Left cardiac atrium (tissue), 4 donors: ENCODE results near the gene CLEC2A. TPM values are rescaled to one million over a fixed set of nuclear protein-coding genes. Genes with fewer than 3 reads are reported as not detected.
"Not testable (repeated sequence)": the region's sequence is repeated elsewhere in the genome, so short reads cannot be mapped to it uniquely, and the experiment has no call there.

ENCODE experiments used
- ATAC-seq, 2 donors: fragments of 200-7000 bp; cut with Tn5 transposase; one replicate each; pipeline ENCODE4 v1.9.1; 2020; ENCODE audit warnings: mild to moderate bottlenecking in 2 of 2, moderate library complexity in 2 of 2
- DNase-seq: peaks from one replicate; pipeline ENCODE4 v3.0.0-alpha.2; 2020
- intact Hi-C, 2 donors: fragments of 100-400 bp; cut with DNase I; formaldehyde crosslinking; loops; one replicate each; pipeline versions ENCODE4 v1.14.1 to v1.15.1; 2022 to 2023
- long read RNA-seq: library from polyadenylated mRNA; unstranded; transcript quantifications from one replicate; pipeline ENCODE4 v2.0.0, GENCODE V29; 2021
- total RNA-seq, 2 donors: library from RNA; stranded (reverse); fragmentation: NEBNext Ultra II Directional; extraction: Animal tissue kit (Norgen Biotek cat#: 25700); gene quantifications; one replicate each; pipeline ENCODE4 v1.2.1, GENCODE V29; 2021
- donor health status: DM: no; HTN: yes; CAD: no.
- donor health status: DM: no; HTN: yes; CAD: no; lungs with severe emphysema.
- donor health status: DM: yes; HTN: yes; CAD: no.
- donor health status: Dilated cardiomyopathy.

The CLEC2A gene
- not detected for total RNA-seq
- long read RNA-seq = 0 reads

GRCh38 chr12:9932270-9932669 is at the start of gene CLEC2A:
TSS of gene CLEC2A (minus strand) at chr12:9932370. CDS start at chr12:9932329, 41 bp downstream.
- intact Hi-C loops = no loop called here
- ATAC-seq (no peak), DNase-seq (no peak)

GRCh38 chr12:9980126-9980525 is 48.0 kb upstream of the CLEC2A start:
- intact Hi-C loops = no loop called here
- DNase-seq = no peak

GRCh38 chr12:9977916-9978315 is 45.7 kb upstream of the CLEC2A start:
- intact Hi-C loops = no loop called here
- no peak for ATAC-seq

More at GRCh38 chr12:9980126-9980525, 48.0 kb upstream of the CLEC2A start:
- ATAC-seq = no peak

GRCh38 chr12:9976626-9977025 is 44.5 kb upstream of the CLEC2A start:
- ATAC-seq, DNase-seq, intact Hi-C loops: not testable (repeated sequence)

More at GRCh38 chr12:9977916-9978315, 45.7 kb upstream of the CLEC2A start:
- DNase-seq = no peak

GRCh38 chr12:9975614-9976013 is 43.4 kb upstream of the CLEC2A start:
- intact Hi-C loops = no loop called here
- no peak for ATAC-seq
- DNase-seq = no peak

GRCh38 chr12:9974731-9975130 is 42.6 kb upstream of the CLEC2A start:
- DNase-seq, intact Hi-C loops, ATAC-seq: not testable (repeated sequence)

GRCh38 chr12:9973949-9974348 is 41.8 kb upstream of the CLEC2A start:
- intact Hi-C loops = no loop called here
- DNase-seq (no peak), ATAC-seq (no peak)

- intact Hi-C loops = no loop called here
- ATAC-seq (no peak), DNase-seq (no peak)
Measured at GRCh38 chr12:9971181-9971580, 39.0 kb upstream of the CLEC2A start, which contains the start of gene CLEC12A. TSS of gene CLEC12A (plus strand) at chr12:9971409. CDS start at chr12:9971597, 188 bp downstream.

DNA sequence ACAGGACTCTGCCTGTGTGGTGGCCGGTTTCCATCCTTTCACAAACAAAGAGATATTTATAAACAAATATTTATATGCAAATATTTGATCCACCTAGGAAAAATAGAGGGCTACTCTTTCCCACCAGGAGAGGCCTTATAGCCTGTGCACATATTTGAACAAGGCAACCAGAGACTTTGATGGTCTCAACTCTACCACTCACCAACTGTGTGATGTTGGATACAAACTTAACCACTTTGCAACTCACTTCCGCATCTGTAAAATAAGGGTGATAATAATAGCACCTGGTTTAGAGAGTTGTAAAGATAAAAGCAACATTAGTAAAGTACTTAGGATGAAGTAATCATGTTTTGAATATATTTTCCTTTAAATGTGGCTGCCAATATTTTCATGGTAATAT is 37.5 kb upstream of the CLEC2A start:
- no peak for ATAC-seq
- intact Hi-C loops = no loop called here

DNA sequence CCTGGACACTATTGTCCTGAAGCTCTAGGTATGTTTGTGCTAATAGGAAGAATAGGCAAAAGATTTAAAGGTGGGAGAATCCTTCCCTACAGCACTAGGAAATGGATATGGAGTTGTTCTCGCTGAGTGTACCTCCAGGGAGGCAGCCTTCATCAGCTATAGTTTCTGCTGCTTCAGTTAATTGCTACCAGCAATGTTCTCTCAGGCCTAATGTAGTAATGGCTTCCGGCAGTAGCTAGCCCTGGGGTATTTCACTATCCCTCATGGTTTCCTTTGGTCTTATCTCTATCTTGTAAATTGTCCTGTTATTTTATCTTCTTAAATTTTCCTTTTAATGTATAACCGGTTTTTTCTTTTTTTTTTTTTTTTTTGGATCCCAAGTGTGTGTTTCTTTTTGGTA is 29.7 kb upstream of the CLEC2A start:
- ATAC-seq (no peak), DNase-seq (no peak)
- intact Hi-C loops = no loop called here

More for the DNA sequence above, 37.5 kb upstream of the CLEC2A start:
- no peak for DNase-seq

DNA sequence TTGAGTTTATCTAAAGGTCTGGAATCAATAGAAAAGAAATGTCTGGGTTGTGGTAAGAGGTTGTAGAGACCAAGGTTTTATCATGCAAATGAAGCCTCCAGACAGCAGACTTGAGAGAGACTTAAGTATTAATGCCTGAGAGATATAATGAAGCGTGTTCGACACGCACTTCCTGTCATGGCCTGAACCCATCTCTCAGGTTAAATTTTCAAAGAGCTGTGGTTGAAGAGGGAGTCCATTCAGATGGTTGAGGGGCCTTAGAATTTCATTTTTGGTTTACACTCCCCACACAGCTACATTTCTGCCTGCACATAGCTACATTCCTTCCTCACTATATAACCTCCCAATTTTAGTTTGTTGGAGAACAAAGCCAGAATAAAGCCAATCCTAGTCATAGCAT is 28.9 kb upstream of the CLEC2A start:
- DNase-seq (no peak), ATAC-seq (no peak)
- intact Hi-C loops = no loop called here

DNA sequence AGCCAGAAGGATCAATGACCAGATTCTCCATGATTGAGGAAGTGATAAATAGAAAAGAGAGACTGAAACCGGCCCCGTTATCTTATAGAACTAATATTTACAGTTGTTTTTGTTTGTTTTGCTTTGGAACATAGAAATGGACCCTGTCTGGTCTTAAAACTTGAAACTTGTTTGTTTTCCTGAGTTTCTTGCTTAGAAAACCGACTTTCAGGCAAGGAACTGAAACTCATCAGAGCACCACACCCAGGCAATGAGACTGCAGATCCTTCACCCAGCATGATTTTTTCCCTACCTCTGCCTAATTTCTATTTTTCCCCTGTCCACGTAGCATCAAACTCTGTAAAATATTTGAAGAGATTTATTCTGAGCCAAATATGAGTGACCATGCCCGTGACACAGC is 28.4 kb upstream of the CLEC2A start:
- intact Hi-C loops = no loop called here
- DNase-seq (no peak), ATAC-seq (no peak)

GRCh38 chr12:9957834-9958233 is 25.7 kb upstream of the CLEC2A start:
- intact Hi-C loops = no loop called here
- DNase-seq (no peak), ATAC-seq (no peak)

DNA sequence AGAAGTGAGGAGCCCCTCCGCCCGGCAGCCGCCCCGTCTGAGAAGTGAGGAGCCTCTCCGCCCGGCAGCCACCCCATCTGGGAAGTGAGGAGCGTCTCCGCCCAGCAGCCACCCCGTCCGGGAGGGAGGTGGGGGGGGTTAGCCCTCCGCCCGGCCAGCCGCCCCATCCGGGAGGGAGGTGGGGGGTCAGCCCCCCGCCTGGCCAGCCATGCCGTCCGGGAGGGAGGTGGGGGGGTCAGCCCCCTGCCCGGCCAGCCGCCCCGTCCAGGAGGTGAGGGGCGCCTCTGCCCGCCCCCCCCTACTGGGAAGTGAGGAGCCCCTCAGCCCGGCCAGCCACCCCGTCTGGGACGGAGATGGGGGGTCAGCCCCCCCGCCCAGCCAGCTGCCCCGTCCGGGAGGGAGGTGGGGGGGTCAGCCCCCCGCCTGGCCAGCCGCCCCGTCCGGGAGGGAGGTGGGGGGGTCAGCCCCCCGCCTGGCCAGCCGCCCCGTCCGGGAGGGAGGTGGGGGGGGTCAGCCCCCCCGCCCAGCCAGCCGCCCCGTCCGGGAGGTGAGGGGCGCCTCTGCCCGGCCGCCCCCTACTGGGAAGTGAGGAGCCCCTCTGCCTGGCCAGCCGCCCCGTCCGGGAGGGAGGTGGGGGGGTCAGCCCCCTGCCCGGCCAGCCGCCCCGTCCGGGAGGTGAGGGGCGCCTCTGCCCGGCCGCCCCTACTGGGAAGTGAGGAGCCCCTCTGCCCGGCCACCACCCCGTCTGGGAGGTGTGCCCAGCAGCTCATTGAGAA is 21.0 kb upstream of the CLEC2A start:
- DNase-seq, intact Hi-C loops, ATAC-seq: not testable (repeated sequence)

DNA sequence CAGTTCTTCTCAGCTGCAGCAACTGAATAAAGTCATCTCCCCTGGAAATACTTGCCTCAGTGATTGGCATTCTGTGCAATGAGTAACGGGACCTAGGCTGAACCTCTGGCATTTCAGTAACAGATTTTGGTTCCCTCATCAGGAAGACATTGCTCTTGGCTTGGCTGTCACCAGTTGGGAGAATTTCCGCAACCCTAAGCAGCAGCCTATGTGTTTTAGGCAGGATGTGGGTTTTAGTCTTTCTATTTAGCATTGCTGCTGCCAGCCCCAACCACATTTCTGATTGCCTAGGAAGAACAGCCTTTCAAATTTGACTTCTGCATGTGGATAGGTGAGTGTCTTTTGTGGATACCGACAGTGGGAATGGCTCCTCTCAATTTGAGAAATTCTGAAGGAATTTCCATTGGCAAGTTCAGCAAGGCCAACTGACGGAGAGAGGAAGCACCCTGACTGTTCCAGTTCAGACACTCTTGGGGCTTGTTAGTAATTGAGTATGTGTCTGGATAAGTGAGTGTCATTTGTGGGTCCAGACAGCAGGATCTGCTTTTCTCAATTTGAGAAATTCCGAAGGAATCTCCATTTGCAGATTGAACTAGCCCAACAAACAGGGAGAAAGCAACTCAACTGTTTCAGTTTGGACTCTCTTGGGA is 19.0 kb upstream of the CLEC2A start:
- intact Hi-C loops = no loop called here
- ATAC-seq (no peak), DNase-seq (no peak)

- ATAC-seq (no peak), DNase-seq (no peak)
- intact Hi-C loops = no loop called here
Measured at GRCh38 chr12:9948606-9949296, 16.6 kb upstream of the CLEC2A start.

DNA sequence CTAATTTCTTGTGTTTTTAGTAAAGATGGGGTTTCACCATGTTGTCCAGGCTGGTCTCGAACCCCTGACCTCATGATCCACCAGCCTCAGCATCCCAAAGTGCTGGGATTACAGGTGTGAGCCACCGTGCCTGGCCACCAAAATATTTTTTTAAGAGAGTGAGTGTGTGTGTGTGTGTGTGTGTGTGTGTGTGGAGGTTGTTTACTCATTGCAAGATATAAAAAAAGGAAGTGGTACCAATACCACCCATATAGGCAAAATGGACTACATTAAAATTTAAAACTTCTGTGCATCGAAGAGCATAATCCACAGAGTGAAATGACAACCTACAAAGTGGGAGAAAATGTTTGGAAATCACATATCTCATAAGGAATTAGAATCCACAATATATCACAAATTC is 15.5 kb upstream of the CLEC2A start:
- DNase-seq = no peak
- intact Hi-C loops = no loop called here
- no peak for ATAC-seq

DNA sequence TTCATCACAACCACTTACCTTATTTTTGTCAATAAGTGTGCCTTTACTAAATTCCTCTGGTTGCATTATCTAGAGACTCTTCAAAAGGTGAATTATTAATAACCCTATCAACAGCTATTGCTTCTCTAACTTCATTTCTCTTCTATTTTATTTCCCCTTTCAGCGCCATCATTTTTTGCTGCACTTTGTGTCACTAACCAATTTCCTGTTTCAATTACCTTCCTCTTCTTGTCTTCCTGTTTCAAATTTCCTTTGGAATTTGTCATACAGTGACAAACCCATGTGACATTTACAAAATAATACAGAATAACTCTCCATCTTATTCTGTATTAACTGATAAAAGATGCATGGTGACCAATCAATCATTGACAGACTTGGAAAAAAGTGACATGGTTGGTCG is 12.2 kb upstream of the CLEC2A start:
- ATAC-seq = no peak
- intact Hi-C loops = no loop called here
- no peak for DNase-seq

- intact Hi-C loops = no loop called here
- DNase-seq (no peak), ATAC-seq (peak in 1 of 2 donors; percentile 53)
Measured at GRCh38 chr12:9943240-9943639, 11.1 kb upstream of the CLEC2A start.

GRCh38 chr12:9941838-9942237 is 9.7 kb upstream of the CLEC2A start:
- no peak for DNase-seq
- ATAC-seq = no peak
- intact Hi-C loops = no loop called here
